ENCODE measurements around the gene LCE2C.
"Not testable (repeated sequence)": the region's sequence is repeated elsewhere in the genome, so short reads cannot be mapped to it uniquely, and the experiment has no call there.

The LCE2C gene

GRCh38 chr1:152674983-152675382 is at the start of gene LCE2C:
Gene LCE2C, plus strand, starts transcription at chr1:152675279. Its CDS starts 737 bp downstream, at chr1:152676016.
- not testable (repeated sequence) for H3K4me3 ChIP-seq, H3K36me3 ChIP-seq, H3K4me1 ChIP-seq, H3K9ac ChIP-seq, H3K4me2 ChIP-seq, H3K9me3 ChIP-seq, H3K27me3 ChIP-seq, H4K20me1 ChIP-seq, H3K27ac ChIP-seq

DNA sequence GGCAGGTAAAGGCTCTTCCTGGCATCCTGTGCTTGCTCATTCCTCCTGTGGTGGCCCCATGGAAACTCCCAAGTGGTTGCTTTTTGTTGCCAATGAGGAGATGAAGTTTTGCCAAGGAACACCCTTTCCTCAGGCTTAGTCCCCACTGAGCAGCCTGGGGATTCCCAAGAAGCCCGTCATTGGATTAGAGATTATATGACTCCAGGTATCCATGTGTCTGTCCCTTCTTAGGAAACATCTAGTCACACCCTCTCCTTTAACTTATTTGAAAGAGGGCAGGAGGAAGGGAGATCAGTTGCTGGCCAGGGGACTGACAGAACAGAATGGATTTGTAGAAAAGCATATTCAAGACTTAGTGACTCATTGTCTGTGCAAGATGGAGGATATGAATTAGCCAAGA is 48.3 kb upstream of the LCE2C start:
- no peaks in the 10 kb centered on the region for H3K36me3 ChIP-seq
- H4K20me1 ChIP-seq: no peaks in the 10 kb centered on the region
- H3K4me2 ChIP-seq: no peak overlapping the region
- no peak overlapping the region for H3K9ac ChIP-seq
- TF ChIP-seq Cebpa-rat (IDR thresholded peaks at IDR 0.05): no peak
- H3K9me3 ChIP-seq: no peaks in the 10 kb centered on the region; the same call in 1 of the 2 replicates
- H3K4me1 ChIP-seq: peaks cover 21% of the 10 kb centered on the region
- H3K27me3 ChIP-seq: no peaks in the 10 kb centered on the region
- H3K4me3 ChIP-seq: no peak overlapping the region
- no peak overlapping the region for H3K27ac ChIP-seq

GRCh38 chr1:152630596-152630995 is 44.5 kb upstream of the LCE2C start:
- TF ChIP-seq Cebpa-rat (IDR thresholded peaks at IDR 0.05): no peak
- H3K9ac ChIP-seq: no peak overlapping the region
- no peaks in the 10 kb centered on the region; the same call in 1 of the 2 replicates for H3K9me3 ChIP-seq
- no peak overlapping the region for H3K27ac ChIP-seq
- no peaks in the 10 kb centered on the region for H4K20me1 ChIP-seq
- no peaks in the 10 kb centered on the region for H3K4me1 ChIP-seq
- no peak overlapping the region for H3K4me2 ChIP-seq
- no peak overlapping the region for H3K4me3 ChIP-seq
- no peaks in the 10 kb centered on the region for H3K36me3 ChIP-seq
- H3K27me3 ChIP-seq: no peaks in the 10 kb centered on the region

DNA sequence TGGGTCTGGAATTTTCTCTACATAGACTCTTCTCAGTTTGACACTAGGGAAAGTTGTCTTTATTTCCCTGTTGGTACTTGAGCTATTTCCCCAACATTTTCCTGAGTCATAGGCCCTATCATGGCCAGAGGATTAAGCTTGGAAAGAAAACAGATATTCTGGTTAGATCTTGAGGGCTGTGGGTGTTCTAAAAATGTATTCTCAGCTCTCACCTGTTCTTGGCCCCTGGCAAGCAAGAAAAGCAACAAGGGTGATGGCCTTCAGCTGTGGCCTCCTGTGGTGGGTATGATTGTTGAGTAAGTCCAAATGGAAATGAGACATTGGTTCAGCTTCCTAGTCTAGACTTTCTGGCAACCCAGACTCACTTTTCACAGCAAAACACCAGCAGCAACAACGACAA is 34.7 kb upstream of the LCE2C start:
- Histone ChIP-seq H4K20me1 (no peaks in the 10 kb centered on the region), H3K9me3 (0 out of 2 replicates have a peak, but pooled peaks cover 6% of the 10 kb centered on the region), H3K4me3 (no peak overlapping the region), H3K4me2 (no peak overlapping the region), H3K27me3 (no peaks in the 10 kb centered on the region), H3K4me1 (peaks cover 5% of the 10 kb centered on the region), H3K27ac (no peak overlapping the region), H3K36me3 (no peaks in the 10 kb centered on the region), H3K9ac (no peak overlapping the region)
- TF ChIP-seq Cebpa-rat (IDR thresholded peaks at IDR 0.05): no peak

GRCh38 chr1:152643945-152644344 is 31.1 kb upstream of the LCE2C start:
- Histone ChIP-seq H3K4me2 (no peak overlapping the region), H3K36me3 (no peaks in the 10 kb centered on the region), H4K20me1 (no peaks in the 10 kb centered on the region), H3K9me3 (0 out of 2 replicates have a peak, but pooled peaks cover 6% of the 10 kb centered on the region), H3K4me3 (no peak overlapping the region), H3K27me3 (no peaks in the 10 kb centered on the region), H3K4me1 (peaks cover 6% of the 10 kb centered on the region), H3K9ac (no peak overlapping the region), H3K27ac (no peak overlapping the region)
- TF ChIP-seq Cebpa-rat (IDR thresholded peaks at IDR 0.05): no peak

- no peak overlapping the region for H3K9ac ChIP-seq
- no peaks in the 10 kb centered on the region for H3K27me3 ChIP-seq
- peaks cover 6% of the 10 kb centered on the region for H3K4me1 ChIP-seq
- H3K4me2 ChIP-seq: no peak overlapping the region; the same call in 1 of the 2 replicates
- no peaks in the 10 kb centered on the region for H3K36me3 ChIP-seq
- H4K20me1 ChIP-seq: no peaks in the 10 kb centered on the region
- H3K9me3 ChIP-seq: 0 out of 2 replicates have a peak, but pooled peaks cover 6% of the 10 kb centered on the region
- TF ChIP-seq Cebpa-rat (IDR thresholded peaks at IDR 0.05): no peak
- H3K27ac ChIP-seq: no peak overlapping the region
- H3K4me3 ChIP-seq: no peak overlapping the region
Measured at GRCh38 chr1:152645146-152645545, 29.9 kb upstream of the LCE2C start.

- no peak for TF ChIP-seq Cebpa-rat (IDR thresholded peaks at IDR 0.05)
- Histone ChIP-seq H3K4me3 (no peak overlapping the region), H3K9me3 (0 out of 2 replicates have a peak, but pooled peaks cover 6% of the 10 kb centered on the region), H3K4me2 (no peak overlapping the region), H3K36me3 (no peaks in the 10 kb centered on the region), H4K20me1 (no peaks in the 10 kb centered on the region), H3K27ac (no peak overlapping the region), H3K9ac (no peak overlapping the region), H3K4me1 (peaks cover 6% of the 10 kb centered on the region), H3K27me3 (no peaks in the 10 kb centered on the region)
Measured at GRCh38 chr1:152646656-152647055, 28.4 kb upstream of the LCE2C start.

DNA sequence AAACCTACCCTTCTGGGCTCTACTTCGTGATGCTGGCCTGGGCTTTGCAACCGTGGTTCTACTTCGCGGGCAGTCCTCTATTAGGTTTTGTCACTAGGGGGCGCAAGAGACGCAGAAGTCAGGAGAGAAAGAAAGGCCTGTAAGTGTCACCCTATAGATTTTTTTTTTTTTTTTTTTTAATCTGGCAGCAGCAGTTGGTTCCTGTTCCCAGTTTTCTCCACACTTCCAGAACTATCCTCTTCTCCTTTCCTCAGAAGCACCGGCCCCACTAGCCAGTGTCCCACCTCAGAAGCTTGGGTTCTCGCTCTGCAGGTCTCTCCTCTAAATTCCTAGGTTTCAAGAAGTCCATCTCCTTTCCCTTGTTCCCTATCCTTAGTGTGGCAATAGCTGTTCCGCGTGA is 21.0 kb upstream of the LCE2C start:
- no peak for TF ChIP-seq Cebpa-rat (IDR thresholded peaks at IDR 0.05)
- no peak overlapping the region for H3K27ac ChIP-seq
- no peaks in the 10 kb centered on the region for H3K36me3 ChIP-seq
- no peaks in the 10 kb centered on the region for H3K9me3 ChIP-seq
- H3K4me2 ChIP-seq: no peak overlapping the region
- H3K4me3 ChIP-seq: no peak overlapping the region
- no peaks in the 10 kb centered on the region for H3K4me1 ChIP-seq
- no peaks in the 10 kb centered on the region for H4K20me1 ChIP-seq
- H3K9ac ChIP-seq: no peak overlapping the region
- H3K27me3 ChIP-seq: no peaks in the 10 kb centered on the region

DNA sequence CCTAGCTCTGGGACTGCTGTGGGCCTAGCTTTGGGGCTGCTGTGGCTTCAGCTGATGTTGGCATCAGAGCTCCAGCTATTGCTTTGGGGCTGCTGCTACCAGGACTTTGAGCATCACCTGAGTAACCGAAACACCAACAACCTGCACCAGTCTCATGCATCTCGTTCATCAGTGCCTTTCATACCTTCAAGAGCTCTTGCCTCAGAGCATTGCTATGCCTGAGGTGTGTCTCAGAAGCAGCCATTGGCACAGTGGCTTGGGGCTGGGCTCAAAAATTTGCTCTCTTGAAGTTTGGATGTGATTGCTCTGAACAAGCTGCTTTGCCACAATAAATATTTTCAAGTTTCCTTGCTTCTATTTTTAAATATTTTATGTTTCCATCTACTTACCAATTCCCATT is 18.6 kb upstream of the LCE2C start:
- Histone ChIP-seq H3K9me3 (no peaks in the 10 kb centered on the region), H3K4me3 (no peak overlapping the region), H3K4me2 (no peak overlapping the region), H3K27me3 (no peaks in the 10 kb centered on the region), H4K20me1 (no peaks in the 10 kb centered on the region), H3K36me3 (no peaks in the 10 kb centered on the region), H3K9ac (no peak overlapping the region), H3K4me1 (no peaks in the 10 kb centered on the region), H3K27ac (no peak overlapping the region)
- TF ChIP-seq Cebpa-rat (IDR thresholded peaks at IDR 0.05): no peak

GRCh38 chr1:152657677-152658076 is 17.4 kb upstream of the LCE2C start:
- no peaks in the 10 kb centered on the region for H3K27me3 ChIP-seq
- H3K9me3 ChIP-seq: no peaks in the 10 kb centered on the region
- H3K36me3 ChIP-seq: no peaks in the 10 kb centered on the region
- H3K4me2 ChIP-seq: no peak overlapping the region
- H4K20me1 ChIP-seq: no peaks in the 10 kb centered on the region
- H3K9ac ChIP-seq: no peak overlapping the region
- no peak overlapping the region for H3K4me3 ChIP-seq
- TF ChIP-seq Cebpa-rat (IDR thresholded peaks at IDR 0.05): no peak
- H3K27ac ChIP-seq: no peak overlapping the region
- no peaks in the 10 kb centered on the region for H3K4me1 ChIP-seq

GRCh38 chr1:152658649-152659048 is 16.4 kb upstream of the LCE2C start:
- Histone ChIP-seq H4K20me1 (no peaks in the 10 kb centered on the region), H3K4me2 (no peak overlapping the region), H3K36me3 (no peaks in the 10 kb centered on the region), H3K27me3 (no peaks in the 10 kb centered on the region), H3K9ac (no peak overlapping the region), H3K4me3 (no peak overlapping the region), H3K9me3 (no peaks in the 10 kb centered on the region), H3K27ac (no peak overlapping the region), H3K4me1 (no peaks in the 10 kb centered on the region)
- no peak for TF ChIP-seq Cebpa-rat (IDR thresholded peaks at IDR 0.05)
